Endodermal cell (in vitro differentiated cells): ENCODE results near the gene TBCA. TPM values are rescaled to one million over a fixed set of nuclear protein-coding genes. Genes with fewer than 3 reads are reported as not detected.

ENCODE experiments used
- DNase-seq: peaks from one replicate; pipeline ENCODE4 v3.0.0-alpha.2; 2017
- H3K27ac ChIP-seq: 2 replicates; pipeline ENCODE4 v1.5.1; 2013; ENCODE audit warnings: mild to moderate bottlenecking, low read depth, low read length, moderate library complexity
- H3K27me3 ChIP-seq: 2 replicates; pipeline ENCODE4 v1.6.1; 2013; ENCODE audit warnings: mild to moderate bottlenecking, low read length, moderate library complexity; ENCODE audit not compliant: insufficient read depth, control insufficient read depth, poor library complexity, severe bottlenecking
- H3K36me3 ChIP-seq: 2 replicates; pipeline ENCODE4 v1.7.0; 2013; ENCODE audit warnings: mild to moderate bottlenecking, low read length, moderate library complexity; ENCODE audit not compliant: control insufficient read depth, insufficient read depth
- H3K4me1 ChIP-seq: one replicate; pipeline ENCODE4 v1.7.0; 2013; ENCODE audit warnings: low read length; ENCODE audit not compliant: control insufficient read depth, insufficient read depth
- H3K4me3 ChIP-seq: 2 replicates; pipeline ENCODE4 v1.5.1; 2013; ENCODE audit warnings: mild to moderate bottlenecking, low read length, moderate library complexity
- H3K9ac ChIP-seq: 2 replicates; pipeline ENCODE4 v1.6.1; 2013; ENCODE audit warnings: mild to moderate bottlenecking, low read length, moderate library complexity; ENCODE audit not compliant: poor library complexity, severe bottlenecking; ENCODE audit errors: extremely low read depth
- H3K9me3 ChIP-seq: 2 replicates; pipeline ENCODE4 v1.6.1; 2013; ENCODE audit warnings: mild to moderate bottlenecking, low read length, moderate library complexity; ENCODE audit not compliant: control insufficient read depth
- H3K27ac Mint-ChIP-seq: 2 replicates; pipeline ENCODE4 v1.8.0; 2020; ENCODE audit warnings: mixed read lengths
- H3K27me3 Mint-ChIP-seq: 2 replicates; pipeline ENCODE4 v1.8.0; 2021; ENCODE audit warnings: mild to moderate bottlenecking, mixed read lengths; ENCODE audit not compliant: insufficient read depth
- H3K36me3 Mint-ChIP-seq: 2 replicates; pipeline ENCODE4 v1.8.0; 2020; ENCODE audit warnings: low read depth, mixed read lengths
- H3K4me1 Mint-ChIP-seq: 2 replicates; pipeline ENCODE4 v1.8.0; 2020; ENCODE audit warnings: mixed read lengths
- H3K4me3 Mint-ChIP-seq: 2 replicates; pipeline ENCODE4 v1.8.0; 2020; ENCODE audit warnings: mild to moderate bottlenecking, moderate library complexity, mixed read lengths
- H3K9me3 Mint-ChIP-seq: 2 replicates; pipeline ENCODE4 v1.8.0; 2020; ENCODE audit warnings: mild to moderate bottlenecking, mixed read lengths
- WGBS, 2 experiments: methylation state at CpG; one replicate each; pipeline versions ENCODE4 v1.1.5 to v1.1.7; 2013; ENCODE audit warnings: missing lambda C conversion rate in 2 of 2, mixed read lengths in 1 of 2; ENCODE audit not compliant: insufficient coverage in 1 of 2, insufficient read length in 1 of 2; 5-methylcytosine and 5-hydroxymethylcytosine counted together
- total RNA-seq, 2 donors: library from RNA; stranded (reverse); fragmentation: NEBNext Ultra II Directional in 1 of 2; extraction: Animal tissue kit (Norgen Biotek cat#: 25700) in 1 of 2; gene quantifications; 2 replicates in 1 of 2; 3 replicates in 1 of 2; pipeline ENCODE4 v1.2.1, GENCODE V29; 2021
- TF ChIP-seq, protein P1 (sequence below): fragments of 200-600 bp; sonication (generic); conservative IDR thresholded peaks from 2 replicates; pipeline ENCODE4 v1.5.0; 2021; ENCODE audit warnings: antibody characterized with exemption, mild to moderate bottlenecking

Gene TBCA
- total RNA-seq, 2 donors from 2014 or later = 415 to 454 TPM

DNA sequence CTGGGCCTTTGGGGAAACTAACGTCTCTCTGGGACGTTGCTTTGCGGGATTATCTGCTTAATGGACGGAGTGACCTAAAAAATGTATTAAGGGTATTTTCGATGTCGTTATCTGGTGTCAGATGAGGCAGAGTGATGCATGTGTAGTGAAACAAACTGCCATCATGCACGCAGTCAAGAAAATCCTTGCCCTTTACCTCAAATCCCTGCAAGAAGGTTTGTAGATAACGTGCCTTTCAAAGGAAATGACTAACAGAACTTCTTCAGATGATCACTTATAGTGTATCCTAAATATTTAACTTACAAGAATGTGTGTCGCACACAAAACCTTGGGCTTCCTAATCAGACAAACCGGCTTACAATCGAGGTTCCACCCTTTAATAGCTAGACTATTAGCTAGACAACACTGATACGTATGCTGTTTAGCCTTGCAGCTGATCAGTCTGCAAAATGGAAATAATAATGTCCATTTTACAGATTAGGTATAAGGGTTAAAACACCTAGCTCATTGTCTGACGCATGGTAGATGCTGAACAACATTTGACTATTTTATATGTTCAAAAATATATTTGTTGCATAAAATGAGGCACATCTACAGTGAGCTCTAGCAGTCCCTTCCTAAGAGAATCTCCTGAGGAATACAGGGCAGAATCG is 541 bp upstream of the TBCA start:
- H3K27me3 Mint-ChIP-seq = no peaks in the 10 kb centered on the region
- H3K27ac Mint-ChIP-seq = peak overlapping the region; percentile 82
- H3K27me3 ChIP-seq = no peaks in the 10 kb centered on the region
- peaks cover 21% of the 10 kb centered on the region for H3K36me3 ChIP-seq
- H3K27ac ChIP-seq = no peak overlapping the region
- H3K9me3 ChIP-seq = peaks cover 14% of the 10 kb centered on the region
- H3K9me3 Mint-ChIP-seq = peaks cover 7% of the 10 kb centered on the region
- DNase-seq = no peak
- 45 to 53% methylated on average over 12 to 14 of the region's 14 CpGs for WGBS, 2 experiments
- H3K36me3 Mint-ChIP-seq = peaks cover 6% of the 10 kb centered on the region
- H3K4me3 ChIP-seq = peak overlapping the region; percentile 84
- H3K4me1 Mint-ChIP-seq = peaks cover 35% of the 10 kb centered on the region
- peaks cover 4% of the 10 kb centered on the region for H3K4me1 ChIP-seq
- TF ChIP-seq, protein P1, sequence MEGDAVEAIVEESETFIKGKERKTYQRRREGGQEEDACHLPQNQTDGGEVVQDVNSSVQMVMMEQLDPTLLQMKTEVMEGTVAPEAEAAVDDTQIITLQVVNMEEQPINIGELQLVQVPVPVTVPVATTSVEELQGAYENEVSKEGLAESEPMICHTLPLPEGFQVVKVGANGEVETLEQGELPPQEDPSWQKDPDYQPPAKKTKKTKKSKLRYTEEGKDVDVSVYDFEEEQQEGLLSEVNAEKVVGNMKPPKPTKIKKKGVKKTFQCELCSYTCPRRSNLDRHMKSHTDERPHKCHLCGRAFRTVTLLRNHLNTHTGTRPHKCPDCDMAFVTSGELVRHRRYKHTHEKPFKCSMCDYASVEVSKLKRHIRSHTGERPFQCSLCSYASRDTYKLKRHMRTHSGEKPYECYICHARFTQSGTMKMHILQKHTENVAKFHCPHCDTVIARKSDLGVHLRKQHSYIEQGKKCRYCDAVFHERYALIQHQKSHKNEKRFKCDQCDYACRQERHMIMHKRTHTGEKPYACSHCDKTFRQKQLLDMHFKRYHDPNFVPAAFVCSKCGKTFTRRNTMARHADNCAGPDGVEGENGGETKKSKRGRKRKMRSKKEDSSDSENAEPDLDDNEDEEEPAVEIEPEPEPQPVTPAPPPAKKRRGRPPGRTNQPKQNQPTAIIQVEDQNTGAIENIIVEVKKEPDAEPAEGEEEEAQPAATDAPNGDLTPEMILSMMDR = no peak
- H3K9ac ChIP-seq = no peak overlapping the region
- H3K4me3 Mint-ChIP-seq = peak overlapping the region; percentile 89

DNA sequence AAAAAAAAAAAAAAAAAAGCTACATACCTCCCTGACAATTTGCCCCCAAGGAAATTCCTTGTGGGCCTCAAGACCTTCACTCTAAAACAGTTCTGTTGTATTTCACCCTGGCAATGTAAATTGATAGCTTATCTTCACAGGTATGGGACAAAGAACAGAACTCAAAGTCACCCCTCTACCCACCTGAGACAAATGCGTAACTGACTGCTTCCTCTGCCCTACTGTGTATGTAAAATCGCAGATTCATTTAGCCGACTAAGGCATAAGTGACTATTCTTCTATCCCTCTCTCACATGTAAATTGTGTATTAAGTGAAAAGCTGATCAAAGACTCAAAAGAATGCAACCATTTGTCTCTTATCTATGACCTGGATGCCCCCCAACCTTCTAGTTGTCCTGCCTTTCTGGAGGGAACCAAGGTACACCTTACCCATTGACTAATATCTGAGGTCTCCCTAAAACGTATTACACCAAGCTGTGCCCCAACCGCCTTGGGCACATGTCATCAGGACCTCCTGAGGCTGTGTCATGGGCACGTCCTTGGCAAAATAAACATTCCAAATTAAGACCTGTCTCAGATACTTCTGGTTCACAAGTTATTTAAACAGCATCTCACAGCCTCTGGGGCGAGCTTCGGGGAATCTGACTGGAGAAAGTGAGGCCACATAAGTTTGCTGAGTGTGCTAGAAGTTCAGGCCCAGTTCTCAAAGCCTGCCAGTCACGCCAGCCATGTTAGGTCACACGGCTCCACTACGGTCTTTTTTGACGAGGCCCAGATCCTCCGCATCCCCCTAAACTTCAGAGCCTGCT is 954 bp downstream of the TBCA start:
- Mint-ChIP-seq H3K4me3 (peak overlapping the region; percentile 89), H3K36me3 (peaks cover 13% of the 10 kb centered on the region), H3K27me3 (no peaks in the 10 kb centered on the region), H3K9me3 (peaks cover under 1% of the 10 kb centered on the region), H3K4me1 (peaks cover 35% of the 10 kb centered on the region), H3K27ac (peak overlapping the region; percentile 98)
- Histone ChIP-seq H3K4me3 (peak overlapping the region; percentile 84), H3K36me3 (peaks cover 33% of the 10 kb centered on the region), H3K27ac (peak overlapping the region; percentile 84), H3K27me3 (no peaks in the 10 kb centered on the region), H3K4me1 (peaks cover 4% of the 10 kb centered on the region), H3K9ac (peak overlapping the region; percentile 82), H3K9me3 (peaks cover 11% of the 10 kb centered on the region)
- peak; percentile 48 for DNase-seq
- TF ChIP-seq, protein P1 = no peak
- 2 to 9% methylated on average over 8 to 13 of the region's 13 CpGs for WGBS, 2 experiments

DNA sequence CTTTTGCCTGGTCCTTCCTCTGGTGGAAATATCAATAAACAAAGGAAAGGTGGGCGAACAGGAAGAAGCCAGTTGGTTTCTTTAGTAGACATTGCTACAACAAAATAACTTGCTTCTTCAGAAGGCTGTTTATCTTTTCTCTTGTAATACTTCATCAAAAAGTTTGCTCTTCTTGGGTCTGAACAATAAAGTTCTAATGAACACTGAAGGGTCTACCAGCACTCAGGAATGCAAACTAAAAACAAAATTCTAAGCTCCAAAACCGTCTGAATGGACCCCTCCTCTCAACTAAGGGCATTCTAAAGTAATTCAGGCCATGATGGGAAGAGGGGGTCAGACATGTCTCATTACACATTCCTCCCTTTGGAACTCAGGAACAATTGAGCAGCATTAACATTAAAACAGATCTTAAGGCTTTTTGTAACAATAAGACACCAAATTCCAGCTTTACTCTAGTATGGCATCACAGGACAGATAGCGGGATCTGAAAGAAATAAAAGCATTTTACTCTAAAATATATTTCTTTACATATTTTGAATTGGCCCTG is 2.3 kb downstream of the TBCA start:
- Histone ChIP-seq H3K27ac (no peak overlapping the region), H3K27me3 (no peaks in the 10 kb centered on the region), H3K4me3 (peak overlapping the region; percentile 84), H3K9ac (peak overlapping the region; percentile 82), H3K4me1 (peaks cover 4% of the 10 kb centered on the region), H3K36me3 (peaks cover 47% of the 10 kb centered on the region), H3K9me3 (peaks cover 3% of the 10 kb centered on the region)
- Mint-ChIP-seq H3K27me3 (no peaks in the 10 kb centered on the region), H3K9me3 (no peaks in the 10 kb centered on the region), H3K4me1 (peaks cover 36% of the 10 kb centered on the region), H3K36me3 (peaks cover 17% of the 10 kb centered on the region), H3K4me3 (peak overlapping the region; percentile 89), H3K27ac (peak overlapping the region; percentile 41)
- TF ChIP-seq, protein P1 = no peak
- no peak for DNase-seq
- 20 to 21% methylated on average over 1 to 3 of the region's 3 CpGs for WGBS, 2 experiments
